ENCODE measurements around the gene TULP4. TPM values are rescaled to one million over a fixed set of nuclear protein-coding genes. Genes with fewer than 3 reads are reported as not detected.
A peak's percentile ranks its signal among the peaks of the same experiment; 100 is the strongest.

The TULP4 gene
- total RNA-seq, 1 donor from 2014 or later = 242 TPM

DNA sequence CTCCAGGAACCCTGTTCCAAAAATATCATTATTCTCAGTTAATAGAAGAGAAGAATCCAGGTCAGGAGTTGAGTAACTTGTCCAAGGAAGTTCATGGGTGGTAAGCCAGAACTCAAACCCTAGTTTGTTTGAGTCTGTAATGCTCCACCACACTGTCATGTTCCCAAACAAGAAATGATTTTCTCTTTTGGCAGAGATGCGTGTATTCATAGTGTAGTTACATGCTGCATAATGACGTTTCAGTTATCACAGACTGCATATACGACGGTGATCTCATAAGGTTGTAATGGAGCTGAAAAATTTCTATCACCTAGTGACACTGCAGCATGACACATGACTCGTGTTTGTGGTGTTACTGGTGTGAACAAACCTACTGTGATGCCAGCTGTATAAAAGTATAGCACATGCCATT lies 102.6 kb downstream of the TULP4 start:
- DNase-seq (ENCODE audit: low read depth) = peak; percentile 44

DNA sequence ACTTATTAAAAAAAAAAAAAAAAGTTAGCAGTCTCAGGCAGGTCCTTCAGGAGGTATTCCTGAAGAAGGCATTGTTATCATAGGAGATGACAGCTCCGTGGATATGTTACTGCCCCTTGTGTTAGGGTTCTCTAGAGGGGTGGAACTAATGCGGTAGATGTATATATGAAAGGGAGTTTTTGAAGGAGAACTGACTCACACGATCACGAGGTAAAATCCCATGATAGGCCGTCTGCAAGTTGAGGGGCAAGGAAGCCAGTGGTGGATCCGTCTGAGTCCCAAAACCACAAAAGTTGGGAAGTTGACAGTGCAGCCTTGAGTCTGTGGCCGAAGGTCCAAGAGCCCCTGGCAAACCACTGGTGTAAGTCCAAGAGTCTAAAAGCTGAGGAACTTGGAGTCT lies 103.4 kb downstream of the TULP4 start:
- no peak for DNase-seq (ENCODE audit: low read depth)

DNA sequence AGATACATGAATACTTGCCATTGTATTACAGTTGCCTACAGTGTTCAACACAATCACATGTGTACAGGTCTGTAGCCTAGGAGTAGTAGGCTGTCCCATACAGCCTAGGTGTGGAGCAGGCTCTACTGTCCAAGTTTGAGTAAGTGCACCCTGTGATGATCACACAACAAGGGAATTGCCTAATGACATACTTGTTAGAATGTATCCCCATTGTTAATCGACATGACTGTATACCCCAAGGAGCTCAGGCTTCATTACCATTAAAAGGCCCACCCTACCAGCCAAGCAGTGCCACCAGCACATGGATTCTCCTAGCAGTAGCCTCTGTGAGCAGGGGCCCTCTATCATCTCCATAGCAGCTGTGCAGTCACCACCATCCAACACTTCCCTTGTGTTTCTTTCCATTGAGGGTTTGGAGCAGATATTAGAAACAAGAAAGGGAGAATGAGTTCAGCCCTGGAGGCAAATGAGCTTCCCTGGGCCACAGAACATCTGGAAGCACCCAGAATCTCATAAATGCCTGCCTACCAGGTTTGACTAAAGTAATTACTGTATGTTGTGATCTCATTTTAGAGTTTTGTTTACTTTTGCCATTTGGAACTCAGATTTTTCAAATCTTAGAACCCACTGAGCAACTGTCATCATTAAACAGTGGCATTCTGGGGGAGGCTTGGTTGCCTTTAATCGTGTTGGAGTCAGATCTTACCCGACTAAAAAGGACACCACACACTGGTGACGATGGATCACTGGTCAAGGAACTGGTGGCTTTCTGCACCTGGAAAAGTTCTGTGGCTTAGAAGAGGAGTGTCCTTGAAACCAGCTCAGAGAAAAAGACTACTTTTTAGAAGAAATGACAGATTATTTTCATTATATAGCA lies 104.9 kb downstream of the TULP4 start:
- DNase-seq (ENCODE audit: low read depth) = no peak

DNA sequence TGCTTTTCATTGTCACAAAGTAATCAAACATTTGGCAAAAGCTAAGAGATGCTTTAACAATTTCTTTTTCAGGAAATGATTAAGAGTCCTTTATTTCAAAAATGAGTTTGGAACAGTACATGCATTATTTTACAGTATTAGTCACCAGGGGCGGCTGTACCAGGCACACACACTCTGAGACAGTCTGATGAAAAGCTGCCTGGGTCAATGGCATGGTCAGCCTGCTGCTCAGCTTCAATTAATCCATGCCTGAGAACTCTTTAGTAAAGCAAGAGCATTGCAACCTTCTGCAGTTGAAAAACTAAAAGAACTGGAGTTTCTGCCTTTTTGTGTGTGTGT lies 105.5 kb downstream of the TULP4 start:
- peak; percentile 13 for DNase-seq (ENCODE audit: low read depth)

DNA sequence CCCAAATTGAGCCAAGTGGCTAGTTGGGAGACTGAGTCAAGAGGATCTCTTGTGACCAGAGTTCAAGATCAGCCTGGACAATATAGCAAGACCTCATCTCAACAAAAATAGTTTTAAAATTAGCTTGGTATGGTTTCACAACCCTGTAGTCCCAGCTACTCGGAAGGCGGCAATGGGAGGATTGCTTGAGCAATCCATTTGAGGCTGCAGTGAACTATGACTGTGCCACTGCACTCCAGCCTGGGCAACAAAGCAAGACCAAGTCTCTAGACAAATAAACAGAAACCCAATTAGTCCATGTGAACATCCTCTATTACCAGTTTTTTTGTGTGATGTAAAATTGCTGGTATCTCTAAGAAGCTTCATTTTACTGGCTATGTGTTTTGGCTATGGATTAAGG lies 106.2 kb downstream of the TULP4 start:
- DNase-seq (ENCODE audit: low read depth) = no peak

DNA sequence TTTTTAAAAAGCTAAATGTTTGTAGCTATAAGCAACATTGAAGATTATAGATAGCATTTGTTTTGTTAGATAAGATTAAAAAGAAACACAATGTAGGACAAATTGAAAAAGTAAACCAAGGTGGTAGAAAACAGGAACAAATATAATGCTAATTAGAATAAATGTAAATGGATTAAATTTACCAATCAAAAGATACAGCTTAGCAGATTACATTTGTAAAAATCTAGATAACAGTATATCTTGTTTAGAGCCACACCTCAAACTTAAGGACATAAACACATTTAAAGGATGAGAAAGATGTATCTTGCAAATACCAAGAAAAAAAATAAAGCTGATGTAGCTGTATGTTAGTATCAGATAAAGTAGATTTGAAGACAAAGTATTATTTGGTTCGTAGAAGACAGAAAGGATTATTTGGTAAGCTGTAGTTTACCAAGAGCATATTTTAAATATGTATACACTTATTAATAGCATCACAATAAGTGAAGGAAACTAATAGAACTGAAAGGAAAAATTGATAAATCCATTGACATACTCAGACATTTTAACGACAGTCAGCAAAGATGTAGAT lies 107.2 kb downstream of the TULP4 start:
- DNase-seq (ENCODE audit: low read depth) = no peak

DNA sequence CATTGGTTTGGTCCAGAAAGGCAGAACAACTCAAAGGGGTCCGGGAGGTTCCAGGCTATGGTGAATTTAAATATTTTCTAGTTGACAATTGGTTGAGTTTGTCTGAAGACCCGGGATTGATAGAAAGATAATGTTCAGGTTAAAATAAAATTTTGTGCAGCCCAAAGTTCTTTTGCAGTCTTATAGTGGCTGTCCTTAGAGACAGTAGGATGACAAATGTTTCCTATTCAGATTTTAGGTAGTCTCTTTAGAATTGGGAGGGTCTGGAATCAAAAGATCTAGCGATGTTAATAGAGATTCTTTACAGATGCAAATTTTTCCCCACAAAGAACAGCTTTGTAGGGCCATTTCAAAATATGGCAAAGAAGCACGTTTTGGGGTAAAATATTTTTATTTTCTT lies 109.1 kb downstream of the TULP4 start:
- DNase-seq (ENCODE audit: low read depth) = no peak

DNA sequence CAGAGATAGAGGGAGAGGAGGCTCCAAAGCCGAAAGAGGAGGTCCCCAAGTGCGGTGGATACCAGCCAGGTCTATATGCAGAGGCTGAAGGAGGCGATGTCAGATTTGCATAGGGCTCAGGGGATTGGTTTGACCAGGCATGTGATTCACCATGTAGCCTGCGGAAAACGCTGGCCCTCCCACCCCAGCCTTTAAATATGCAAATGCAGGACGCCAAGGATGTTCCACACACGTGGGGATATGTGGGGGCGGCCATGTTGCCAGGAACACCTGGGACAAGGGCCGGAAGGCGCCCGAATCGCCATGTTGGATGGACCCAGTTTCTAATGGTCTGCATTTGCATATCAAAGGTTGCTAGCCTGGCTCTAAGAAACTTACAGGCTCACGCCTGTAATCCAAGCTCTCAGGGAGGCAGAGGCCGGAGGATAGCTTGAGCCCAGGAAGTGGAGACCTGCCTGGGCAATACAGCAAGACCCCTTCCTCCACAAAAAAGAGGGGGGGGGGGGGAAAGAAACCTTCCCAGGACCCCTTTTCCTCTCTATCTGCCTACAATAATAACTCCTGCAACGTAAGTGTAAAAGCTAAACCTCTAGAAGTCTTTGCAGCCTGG lies 110.5 kb downstream of the TULP4 start:
- no peak for DNase-seq (ENCODE audit: low read depth)

DNA sequence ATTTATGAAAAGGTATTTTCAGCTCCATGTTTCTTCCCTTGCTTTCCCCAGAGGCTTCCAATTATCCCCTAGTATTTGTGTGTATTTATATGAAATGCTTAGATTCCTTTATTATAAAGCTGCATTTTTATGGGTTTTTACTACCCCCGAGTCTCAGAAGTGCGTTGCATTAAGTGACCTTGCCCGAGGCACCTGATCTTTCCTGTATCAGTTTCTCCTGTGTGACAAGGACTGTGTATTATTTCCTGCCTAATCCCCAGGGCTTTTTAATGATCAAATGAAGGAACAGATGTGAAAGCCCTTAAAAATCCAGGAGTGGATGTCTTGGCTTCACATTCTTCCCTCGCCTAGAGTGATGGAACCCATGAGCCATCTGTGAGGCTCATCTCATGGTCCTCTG lies 118.8 kb downstream of the TULP4 start:
- no peak for DNase-seq (ENCODE audit: low read depth)

DNA sequence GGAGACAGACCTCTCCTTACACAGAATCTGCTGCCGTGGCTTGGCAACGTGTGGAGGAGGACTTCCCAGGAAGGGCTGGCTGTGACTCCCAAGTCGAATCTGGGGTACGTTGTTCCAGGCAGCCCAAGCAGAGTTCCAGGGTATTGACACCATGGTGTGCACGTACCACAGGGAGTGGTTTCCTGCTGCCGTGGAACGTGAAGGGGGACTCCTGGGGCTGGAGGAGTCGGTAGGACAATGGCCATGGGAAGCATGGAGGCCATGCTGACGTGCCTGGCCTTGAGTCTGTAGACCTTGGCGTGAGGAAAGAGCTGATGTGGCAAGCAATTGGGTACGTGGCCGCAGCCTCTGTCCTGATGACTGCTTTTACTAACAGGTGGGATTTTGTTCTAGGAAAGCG lies 119.3 kb downstream of the TULP4 start:
- DNase-seq (ENCODE audit: low read depth) = no peak

DNA sequence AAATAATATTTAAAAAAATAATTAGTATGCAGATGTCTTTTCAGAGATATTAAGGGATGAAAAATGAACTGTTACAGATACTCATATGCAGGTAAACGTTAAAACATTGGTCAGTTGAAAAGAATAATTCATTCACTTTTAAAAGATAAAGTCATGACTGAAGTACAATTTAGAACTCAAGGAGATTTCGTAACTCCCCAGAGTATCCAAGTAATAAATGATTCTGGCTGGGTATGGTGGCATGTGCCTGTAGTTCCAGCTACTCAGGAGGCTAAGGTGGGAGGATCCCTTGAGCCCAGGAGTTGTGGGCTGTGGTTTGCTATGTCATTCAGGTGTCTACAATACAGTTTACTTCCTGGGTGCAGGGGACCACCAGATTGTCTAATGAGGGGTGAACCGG lies 125.3 kb downstream of the TULP4 start:
- no peak for DNase-seq (ENCODE audit: low read depth)

DNA sequence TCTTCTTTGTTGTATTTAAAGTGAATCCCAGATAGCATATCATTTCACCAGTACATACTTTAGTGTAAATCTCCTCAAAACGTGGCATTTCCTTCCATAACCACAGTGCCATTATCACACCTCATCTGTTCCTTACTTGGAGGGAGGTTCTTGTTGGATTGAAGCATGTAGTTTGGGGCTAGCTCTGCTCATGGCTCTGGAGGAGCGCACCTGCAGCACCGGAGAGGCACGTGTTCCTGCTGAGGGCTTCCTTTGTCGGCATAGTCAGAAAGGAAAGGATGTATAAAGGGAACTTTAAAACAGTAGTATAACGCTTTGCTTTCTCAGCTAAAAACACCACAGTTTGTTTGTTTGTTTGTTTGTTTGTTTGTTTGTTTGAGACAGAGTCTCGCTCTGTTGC lies 126.0 kb downstream of the TULP4 start:
- DNase-seq (ENCODE audit: low read depth) = no peak

DNA sequence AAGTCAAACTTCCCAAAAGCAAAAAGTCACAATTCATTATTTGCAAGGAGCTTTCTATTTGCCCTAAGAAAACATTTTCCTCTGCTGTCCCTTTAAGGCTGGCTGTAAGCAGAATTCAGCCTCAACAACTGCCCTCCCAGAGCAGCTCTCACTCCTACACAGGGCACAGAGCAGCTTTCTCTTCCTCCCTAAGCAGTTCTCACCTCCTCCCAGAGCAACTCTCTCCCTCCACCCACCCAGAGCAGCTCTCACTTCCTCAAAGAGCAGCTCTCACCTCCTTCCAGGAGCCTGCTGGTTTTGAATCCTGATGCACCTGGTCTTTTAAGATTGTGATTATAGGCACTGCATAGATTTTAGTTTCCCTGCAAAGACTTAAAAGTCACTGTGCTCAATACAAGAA lies 127.0 kb downstream of the TULP4 start:
- DNase-seq (ENCODE audit: low read depth) = no peak

DNA sequence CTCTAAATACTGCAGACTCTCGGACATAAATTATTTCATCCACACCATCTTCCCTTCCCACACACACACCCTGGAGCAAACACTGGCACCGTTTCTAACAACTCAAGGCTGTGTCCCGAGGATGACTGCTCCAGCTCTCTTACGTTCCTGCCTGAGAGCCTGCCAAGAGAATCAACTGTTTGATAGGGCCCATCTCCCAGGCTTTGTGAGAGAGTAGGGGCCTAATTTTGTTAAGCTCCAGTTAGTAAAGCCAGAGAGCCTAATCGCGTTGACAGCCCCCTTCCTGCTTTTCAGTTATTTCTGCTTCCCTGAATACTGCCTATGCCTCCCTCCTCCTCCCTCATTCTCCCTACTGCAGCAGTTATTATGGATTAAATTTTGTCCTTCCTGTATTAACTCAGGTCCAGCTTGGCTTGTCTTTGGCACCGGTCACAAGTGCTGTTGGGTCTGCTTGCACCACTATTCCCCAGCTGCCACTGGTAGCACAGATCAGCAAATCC lies 129.5 kb downstream of the TULP4 start:
- DNase-seq (ENCODE audit: low read depth) = no peak

DNA sequence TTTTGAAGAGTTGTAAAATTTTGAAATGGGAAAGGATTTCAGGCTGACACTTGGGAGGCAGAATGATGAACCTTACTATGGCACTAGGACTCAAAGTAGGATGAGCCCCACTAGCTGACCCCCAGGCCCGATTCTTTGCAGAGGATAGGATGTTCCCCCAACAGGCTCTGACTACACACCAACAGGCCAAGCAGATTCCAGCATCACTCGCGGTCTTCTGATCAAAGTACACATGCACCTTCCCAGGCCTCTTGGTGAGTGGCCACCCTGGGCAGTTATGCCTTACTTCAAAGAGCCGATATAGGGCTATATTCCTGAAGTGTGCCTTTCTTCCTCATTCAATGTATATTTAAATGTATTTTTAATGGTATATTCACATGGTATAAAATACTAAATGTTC lies 130.0 kb downstream of the TULP4 start:
- no peak for DNase-seq (ENCODE audit: low read depth)

DNA sequence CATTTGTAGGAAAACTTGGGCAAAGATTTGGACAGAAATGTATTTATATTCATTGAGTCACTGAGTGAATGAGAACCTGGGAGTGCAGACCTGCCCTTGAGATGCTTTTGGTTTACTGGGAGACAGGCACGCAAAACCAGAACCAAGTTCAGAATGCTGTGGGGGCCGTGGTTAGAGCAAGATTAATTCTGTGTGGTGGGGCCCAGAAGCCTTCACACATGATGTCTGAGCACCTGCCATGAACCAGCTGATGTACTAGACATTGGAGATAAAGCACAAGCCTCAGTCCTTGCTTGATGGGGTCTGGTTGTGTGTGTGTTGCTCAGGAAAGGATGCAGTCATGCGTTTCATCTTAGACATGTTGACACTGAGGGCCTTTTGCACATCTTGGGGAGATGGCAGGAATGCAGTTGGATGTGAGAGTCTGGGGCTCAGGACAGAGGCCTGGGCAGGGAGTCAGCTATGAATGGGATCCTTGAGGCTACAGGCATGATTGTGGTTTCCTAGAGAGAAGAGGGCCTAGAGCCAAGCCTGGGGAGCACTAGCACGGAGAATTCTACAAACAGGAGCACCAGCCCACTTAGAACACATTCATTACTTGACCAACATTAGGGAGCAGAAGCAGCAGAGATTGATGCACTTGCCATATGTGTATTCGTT lies 133.3 kb downstream of the TULP4 start:
- DNase-seq (ENCODE audit: low read depth) = peak; percentile 97

DNA sequence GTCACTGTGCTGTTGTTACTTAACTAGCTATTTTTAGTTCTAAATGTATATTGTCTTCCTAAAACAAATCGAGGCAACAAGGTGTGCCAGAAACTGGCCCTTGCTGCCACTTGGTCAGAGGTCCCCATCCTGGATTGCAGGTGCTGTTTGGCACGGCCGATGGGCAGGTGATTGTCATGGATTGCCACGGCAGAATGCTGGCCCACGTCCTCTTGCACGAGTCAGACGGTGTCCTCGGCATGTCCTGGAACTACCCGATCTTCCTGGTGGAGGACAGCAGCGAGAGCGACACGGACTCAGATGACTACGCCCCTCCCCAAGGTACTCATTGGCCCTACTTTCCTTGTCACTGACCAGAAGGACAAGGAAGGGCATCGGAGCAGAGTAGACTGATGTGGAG lies 136.6 kb downstream of the TULP4 start:
- no peak for DNase-seq (ENCODE audit: low read depth)

DNA sequence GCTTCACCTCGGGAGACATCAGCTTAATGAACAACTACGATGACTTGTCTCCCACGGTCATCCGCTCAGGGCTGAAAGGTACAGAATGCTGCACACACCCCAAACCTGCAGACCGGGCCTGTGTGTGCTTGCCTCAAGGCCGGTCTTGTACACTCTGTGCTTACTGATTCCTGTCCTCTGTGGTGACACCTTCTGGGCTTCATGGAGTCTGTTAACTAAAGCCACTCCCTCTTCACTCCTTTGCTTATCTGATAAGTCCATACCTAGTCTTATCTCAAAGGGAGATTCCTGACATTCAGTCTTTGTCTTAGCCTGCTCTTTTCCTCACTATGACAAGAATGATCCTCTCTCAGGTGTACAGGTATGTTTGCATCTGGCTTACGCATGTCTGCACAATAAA lies 139.9 kb downstream of the TULP4 start:
- DNase-seq (ENCODE audit: low read depth) = no peak

DNA sequence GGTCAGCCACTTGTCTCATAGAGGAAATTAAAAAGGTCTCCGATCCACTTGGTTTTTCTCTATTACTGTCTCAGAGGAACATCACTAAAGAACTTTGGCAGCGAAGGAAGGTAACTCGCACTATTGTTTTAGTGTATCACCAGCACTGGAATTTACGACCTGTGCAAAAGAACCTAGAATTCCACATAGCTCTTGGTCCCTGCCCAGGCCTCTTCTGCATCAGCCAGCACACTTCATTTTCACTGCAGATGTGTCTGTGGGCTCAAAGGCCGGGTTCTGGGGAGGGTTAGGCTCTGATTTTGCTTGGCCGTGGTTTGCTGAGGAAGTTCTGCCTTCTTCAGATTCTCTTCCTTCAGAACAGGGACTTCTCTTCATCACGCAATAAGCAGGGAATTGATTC lies 144.9 kb downstream of the TULP4 start:
- no peak for DNase-seq (ENCODE audit: low read depth)

DNA sequence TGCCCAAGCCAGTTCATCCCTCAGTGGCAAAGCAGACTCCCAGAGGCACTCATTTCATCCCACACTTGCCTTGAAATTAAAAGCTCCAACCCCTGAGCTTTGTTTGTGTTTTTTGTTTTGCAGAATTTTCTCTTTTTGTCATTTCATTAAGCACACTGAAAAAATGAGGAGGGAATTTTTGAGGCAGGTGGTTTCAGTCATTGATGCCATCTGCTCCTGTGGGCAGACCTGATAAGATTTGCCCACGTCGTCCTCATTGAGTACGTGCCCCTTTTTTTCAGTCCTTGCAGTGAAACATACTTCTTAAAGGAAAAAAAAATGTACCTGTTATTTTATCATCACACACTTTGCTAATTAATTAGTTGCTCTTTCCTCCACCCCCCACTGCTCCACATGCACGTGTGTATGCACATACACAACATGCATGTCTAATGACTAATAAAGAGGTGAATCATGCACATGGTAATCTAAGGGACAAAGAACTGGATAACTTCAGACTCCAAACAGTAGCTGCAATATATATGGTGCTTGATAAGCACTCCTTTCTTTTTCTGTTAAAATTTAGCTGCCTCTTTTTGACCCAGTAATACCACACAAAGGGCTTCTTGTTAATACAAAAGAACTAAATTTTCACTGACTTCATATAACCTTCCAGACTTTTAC lies 145.5 kb downstream of the TULP4 start:
- DNase-seq (ENCODE audit: low read depth) = no peak

DNA sequence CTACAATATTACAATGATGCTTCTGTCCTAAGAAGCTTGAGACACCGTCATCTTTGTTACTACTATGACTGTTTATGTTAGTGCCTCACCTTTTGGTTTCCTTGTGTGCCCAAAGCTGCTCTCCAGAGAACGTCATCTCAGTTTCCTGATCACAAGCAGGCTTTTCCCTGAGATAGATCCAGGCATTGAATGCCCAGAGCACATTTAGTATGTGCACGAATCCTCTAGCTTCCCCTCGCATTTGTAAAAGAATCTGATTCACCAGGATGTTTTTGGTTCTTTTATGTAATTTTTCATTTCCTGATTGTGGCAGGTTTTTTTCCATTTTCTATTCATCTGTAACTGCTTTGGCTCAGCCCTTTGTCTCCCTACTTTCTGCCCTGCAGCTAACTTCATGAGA lies 147.5 kb downstream of the TULP4 start:
- DNase-seq (ENCODE audit: low read depth) = no peak
